HG03159 (cell line): ENCODE measurements around the gene NSL1.
"Not testable (repeated sequence)": the region's sequence is repeated elsewhere in the genome, so short reads cannot be mapped to it uniquely, and the experiment has no call there.

Source experiments
- ATAC-seq: cut with Tn5 transposase; IDR thresholded peaks from one replicate; pipeline ENCODE4 v1.9.1; 2021; ENCODE audit warnings: mild to moderate bottlenecking, moderate library complexity; ENCODE audit not compliant: unreplicated experiment

Gene NSL1

DNA sequence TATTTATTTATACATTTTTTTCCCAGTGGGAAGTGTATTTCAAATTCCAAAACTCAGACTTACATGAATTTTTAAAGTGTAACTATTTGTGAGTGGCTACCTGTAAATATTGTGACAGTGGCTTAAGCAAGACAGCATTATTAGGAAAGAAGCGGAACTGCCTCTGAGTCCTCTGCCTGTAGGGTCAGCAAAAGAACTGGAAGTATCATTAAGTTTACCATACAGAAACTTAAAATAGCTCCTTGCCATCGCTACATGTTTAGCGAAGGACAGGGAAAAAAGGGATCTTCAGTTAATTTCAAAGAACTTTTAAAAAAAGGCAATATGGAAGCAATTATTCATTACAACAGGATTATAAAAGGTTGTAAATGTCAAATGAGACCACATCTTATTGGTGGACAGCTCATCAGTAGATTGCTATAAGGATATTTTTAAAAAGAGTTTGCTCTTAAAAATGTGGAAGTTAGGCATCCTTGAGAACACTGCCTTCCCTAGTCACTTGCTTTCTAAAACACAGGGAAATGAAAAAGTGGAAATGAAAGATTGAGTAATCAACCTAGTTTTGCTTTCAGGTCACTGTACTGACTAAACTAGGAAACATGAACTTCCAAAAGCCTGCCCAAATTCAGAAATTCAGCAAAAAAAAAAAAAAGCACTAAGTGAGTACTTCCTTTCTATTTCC is 39.2 kb downstream of the NSL1 start:
- ATAC-seq, result peak; percentile 37

DNA sequence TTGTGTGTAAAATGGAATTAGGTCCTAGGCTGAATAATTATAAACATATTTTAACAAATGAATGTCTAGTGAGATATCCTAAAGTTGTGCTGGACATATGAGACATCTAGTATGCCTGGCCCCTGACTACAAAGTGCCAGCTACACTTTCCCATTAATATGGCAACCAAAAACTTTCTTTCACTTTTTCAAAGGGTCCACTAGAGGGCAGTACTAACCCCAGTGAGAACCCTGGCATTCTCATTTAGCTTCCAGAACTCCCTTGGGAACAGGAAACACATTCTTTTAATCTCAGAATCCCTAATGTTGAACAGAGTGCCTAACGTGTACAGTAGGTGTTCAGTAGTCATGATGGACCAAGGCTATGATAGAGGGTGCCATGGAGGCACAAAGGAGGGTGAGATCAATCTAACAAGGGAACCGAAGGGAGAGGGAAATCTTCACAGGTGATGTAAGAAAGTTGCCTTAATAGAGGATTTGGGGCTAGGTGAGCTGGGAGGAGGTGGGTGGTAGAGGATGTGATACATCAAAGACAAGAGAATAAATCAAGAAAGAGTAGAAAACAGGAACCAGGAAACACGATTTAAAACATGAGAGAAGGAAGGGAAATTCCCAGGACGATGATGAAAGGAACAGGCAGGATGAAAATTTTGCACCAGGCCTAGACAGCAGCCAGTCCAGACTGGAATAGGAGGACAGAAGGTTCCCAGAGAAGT is 41.6 kb downstream of the NSL1 start:
- ATAC-seq, result no peak

DNA sequence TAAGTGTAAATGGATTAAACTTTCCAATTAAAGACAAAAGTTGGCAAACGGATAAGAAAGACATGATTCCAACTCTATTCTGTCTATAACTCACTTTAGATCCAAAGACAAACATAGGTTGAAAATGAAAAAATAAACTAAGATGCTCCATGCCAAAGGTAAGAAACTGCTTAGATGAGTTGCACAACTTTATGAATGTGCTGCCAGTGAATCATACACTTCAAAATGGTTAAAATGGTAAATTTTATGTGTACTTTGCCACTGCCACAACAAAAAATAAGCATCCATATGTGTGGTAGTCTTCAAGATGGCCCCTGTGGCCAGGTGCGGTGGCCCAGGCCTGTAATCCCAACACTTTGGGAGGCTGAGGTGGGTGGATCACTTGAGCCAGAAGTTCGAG is 45.0 kb downstream of the NSL1 start:
- no peak for ATAC-seq

DNA sequence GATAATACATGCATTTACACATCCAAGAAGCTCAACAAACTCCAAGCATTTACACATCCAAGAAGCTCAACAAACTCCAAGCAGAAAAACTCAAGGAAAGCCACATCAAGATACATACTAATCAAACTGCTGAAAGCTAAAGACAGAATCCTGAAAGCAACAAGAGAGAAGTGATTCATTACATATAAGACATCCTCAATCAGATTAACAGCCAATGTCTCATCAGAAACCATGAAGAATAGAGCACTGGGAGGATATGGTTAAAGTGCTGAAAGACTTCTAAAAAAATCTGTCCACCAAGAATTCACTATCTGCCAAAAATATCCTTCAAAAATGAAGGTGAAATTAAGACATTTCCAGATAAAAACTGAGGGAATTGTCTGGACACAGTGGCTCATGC is 46.3 kb downstream of the NSL1 start:
- no peak for ATAC-seq

DNA sequence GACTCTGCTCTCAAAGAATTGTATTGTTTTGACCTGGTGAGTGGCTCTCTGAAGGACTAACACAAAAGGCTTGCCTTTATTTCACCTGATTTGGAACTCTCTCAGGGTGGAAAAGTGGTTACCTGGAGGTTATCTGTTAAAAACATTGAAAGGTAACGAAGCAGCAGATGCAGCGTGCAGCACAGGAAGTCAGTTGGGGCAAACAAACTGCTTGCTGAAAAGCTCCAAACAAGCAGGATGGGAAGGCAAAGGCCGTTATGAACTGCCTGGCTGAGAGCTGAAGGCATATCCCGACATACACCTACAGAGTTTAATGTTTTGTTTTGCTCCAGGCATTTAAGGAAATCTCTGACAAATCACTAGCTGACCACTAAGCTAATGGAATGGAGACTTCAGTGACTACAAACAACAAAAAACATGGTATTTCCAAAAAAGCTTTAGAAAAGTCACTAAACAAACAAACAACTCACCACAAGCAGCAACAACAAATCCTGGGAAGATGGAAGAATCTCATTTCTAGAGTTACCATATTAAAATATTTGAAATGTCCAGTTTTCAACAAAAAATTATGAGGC is 47.6 kb downstream of the NSL1 start:
- ATAC-seq, result no peak

DNA sequence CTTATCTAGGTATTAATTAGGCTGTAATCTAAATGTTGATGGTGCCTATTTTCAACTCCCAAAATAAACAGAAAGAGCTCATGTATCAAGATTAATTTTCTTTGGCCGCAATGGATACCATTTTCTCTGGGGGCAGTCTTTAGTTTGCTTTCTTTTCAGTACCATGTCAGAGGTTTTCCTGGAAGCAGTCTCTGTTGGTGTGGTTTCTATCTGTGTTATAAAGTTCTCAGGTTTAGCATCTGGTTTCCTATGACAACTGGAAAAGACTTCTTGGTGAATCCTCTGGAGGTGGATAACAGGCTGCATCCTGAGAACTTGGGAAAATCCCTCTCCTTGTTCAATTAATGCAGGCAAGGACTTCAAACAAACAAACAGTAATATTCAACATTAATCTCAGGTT is 53.2 kb downstream of the NSL1 start:
- ATAC-seq, result no peak

DNA sequence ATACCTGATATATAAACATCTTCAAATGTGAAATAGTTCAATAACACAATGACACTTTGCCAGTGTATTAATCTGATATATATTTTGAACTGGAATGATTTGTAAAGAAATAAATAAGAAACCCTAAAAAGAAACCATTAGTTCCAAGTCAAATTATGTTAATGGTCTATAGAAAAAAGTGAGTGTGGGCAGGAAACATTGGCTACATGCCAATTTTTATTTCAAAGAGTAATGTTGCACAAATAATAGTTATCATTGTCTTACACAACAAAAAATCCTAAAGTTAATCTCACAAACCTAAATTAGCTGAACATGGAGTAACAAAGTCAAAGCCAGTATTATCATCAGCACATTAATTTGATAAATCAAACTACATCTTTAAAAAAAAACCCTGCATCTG is 54.0 kb downstream of the NSL1 start:
- no peak for ATAC-seq

DNA sequence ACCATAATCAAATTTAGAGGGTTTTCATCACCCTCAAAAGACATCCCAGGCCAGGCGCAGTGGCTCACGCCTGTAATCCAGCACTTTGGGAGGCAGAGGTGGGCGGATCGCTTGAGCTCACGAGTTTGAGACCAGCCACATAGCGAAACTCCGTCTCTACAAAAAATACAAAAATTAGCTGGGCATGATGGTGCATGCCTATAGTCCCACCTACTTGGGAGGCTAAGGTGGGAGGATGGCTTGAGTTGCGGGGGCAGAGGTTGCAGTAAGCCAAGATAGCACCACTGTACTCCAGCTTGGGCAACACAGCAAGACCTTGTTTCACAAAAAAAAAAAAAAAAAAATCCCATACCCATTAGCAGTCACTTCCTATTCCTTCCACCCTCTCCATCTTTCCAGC is 58.5 kb downstream of the NSL1 start:
- ATAC-seq, result no peak

DNA sequence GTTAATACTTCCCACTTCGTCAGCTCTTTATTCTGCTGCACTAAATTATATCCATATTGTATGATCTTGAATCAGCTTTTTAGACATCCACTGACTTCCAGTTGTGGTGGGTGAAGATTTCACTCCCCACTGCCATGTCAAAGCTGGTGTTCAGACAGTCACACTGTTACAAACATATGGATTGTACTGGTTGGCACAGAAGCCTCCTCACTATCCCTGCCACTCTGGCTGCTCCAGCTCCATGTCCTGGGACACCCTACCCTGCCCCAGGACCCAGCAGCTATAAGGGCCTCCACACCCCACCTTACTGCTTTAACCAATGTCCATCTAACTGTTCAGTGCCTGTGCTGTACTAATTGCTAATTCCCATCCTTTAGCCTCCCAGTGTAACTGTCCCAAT is 59.9 kb downstream of the NSL1 start:
- ATAC-seq, result no peak

DNA sequence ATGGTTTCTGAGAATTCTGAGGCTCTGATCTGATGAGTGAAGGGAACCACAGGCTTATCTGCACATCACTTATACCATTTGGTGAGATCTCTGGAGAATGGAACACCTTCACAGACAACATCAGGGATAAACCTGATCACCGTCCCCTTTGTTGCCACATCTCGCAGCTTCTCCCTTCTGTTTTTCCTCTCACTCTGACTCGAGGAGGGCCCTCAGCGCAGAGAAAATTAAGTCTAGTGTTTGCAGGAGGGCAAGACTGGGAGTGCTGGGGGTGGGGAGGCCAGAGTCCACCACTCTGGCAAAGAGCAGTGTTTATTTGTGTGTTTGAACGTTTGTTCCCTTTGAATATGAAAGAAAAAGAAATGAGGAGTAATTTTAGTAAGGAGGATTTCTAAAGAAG is 63.0 kb downstream of the NSL1 start:
- no peak for ATAC-seq

DNA sequence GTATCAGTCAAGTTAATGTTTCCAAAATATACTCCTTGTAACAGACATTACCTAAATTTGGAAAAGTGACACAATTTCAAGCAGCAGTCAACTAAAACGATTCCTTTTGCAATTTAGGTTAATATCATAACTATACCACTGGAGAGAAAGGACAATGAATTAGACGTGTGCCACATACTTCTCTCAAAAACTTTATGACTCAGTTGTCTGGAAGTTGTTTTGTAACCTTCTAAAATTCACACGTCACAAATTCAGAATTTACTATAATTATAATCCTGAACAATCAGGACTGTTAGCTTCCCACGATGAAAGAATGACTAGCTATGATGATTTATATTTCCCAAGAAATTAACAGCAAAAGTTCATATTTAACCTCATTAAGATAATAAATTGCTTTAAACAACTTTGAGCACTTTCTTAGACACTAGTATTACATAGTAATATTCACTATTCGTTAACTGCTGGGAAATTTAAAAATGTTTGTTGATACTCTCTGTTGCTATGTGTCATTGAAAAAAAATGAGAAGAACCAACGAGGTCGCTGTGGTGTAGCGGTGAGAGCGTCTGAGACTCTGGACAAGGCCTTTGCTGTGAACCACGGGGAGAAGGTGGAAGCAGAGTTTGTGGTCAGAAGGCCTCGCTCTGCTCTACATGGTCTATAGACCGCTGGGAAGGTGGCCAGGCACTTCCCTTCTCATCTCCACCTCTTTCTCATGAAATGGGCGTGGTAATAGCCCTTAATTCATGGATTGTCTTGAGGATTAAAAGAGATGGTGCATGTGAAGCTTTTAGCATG is 64.0 kb downstream of the NSL1 start:
- no peak for ATAC-seq

DNA sequence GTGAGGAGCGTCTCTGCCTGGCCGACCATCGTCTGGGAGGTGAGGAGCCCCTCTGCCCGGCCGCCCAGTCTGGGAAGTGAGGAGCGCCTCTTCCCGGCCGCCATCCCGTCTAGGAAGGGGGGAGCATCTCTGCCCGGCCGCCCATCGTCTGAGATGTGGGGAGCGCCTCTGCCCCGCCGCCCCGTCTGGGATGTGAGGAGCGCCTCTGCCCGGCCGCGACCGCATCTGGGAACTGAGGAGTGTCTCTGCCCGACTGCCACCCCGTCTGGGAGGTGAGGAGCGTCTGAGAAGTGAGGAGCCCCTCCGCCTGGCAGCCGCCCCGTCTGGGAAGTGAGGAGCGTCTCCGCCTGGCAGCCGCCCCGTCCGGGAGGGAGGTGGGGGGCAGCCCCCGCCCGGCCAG is 66.9 kb downstream of the NSL1 start:
- not testable (repeated sequence) for ATAC-seq

DNA sequence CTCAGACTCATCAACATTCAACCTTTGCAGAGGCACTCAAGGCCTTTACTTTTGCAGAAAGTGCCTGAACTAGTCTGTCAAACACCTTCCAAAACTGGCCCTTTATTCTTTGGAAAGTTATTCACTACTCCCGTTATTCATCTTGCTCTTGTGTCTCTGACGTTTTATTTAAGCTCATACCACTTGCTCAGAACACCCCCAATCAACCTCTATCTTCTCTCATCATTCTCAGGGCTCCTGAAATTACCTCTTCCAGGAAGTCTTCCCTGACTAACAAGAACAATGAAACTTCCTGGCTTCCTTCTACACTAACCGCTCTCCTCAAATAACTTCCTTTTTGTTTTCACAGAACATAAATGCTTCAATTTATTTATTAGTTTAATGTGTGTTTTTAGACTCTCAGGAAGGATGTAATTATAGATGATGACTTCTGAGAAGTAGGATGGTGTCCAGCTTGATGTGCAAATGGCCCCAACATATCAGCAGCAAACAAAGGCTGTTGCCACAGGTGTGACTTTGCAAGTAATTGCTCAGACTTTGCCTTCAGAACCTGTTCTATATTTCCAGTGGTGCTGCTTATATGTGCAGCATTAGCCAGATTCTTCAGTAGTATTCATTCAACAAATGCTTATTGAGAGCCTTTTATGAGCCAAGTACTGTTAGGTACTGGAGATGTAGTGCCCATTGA is 69.2 kb downstream of the NSL1 start:
- no peak for ATAC-seq

DNA sequence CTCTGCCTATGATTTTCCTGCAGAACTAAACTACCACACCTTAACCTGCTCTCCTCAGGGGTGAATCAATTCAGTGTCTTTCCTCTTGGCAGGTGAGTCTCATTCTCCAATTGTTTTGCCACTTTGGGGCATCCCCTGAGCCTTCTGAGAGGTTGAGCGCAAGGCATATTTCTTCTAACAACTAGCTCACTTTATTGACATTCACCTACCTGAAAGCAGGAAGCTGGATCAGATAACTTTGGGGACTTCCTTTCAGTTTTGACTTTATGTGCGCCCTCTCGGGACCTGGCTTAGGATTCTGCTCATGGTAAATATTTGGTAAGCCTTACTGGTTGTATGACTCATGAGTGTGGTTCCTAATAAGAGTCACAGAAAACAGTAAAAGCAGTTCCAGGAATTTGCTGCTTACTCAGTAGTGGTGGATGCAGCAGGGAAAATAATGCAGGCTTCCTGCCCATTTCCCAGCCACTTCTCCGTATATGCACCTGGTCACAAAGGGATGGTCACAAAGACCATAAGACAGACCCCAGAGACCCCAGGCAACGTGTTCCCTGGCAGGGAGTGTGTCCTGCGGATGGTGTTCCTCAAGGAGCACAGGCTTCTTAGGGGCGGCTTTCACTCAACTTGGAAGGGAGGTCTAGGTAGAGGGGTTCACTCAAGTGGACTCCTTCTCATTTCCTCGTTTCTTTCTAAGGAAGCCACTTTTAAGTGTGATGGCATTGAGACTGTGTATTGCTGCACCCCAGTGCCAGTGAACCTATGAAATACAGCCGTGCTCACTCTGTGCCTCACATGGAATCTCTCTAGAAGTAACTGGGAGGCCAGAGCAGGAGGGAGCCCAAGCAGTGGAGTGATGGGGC is 70.0 kb downstream of the NSL1 start:
- no peak for ATAC-seq

DNA sequence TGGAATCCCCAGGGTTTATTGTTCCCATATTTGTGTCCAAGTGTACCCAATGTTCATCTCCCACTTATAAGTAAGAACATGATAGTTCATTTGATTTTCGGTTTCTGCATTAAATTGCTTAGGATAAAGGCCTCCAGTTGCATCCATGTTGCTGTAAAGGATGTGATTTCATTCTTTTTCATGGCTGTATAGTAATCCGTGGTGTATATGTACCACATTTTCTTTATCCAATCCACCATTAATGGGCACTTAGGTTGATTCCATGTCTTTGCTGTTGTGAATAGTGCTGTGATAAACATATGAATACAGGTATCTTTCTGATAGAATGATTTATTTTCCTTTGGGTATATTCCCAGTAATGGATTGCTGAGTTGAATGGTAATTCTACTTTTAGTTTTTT is 71.9 kb downstream of the NSL1 start:
- ATAC-seq, result no peak

DNA sequence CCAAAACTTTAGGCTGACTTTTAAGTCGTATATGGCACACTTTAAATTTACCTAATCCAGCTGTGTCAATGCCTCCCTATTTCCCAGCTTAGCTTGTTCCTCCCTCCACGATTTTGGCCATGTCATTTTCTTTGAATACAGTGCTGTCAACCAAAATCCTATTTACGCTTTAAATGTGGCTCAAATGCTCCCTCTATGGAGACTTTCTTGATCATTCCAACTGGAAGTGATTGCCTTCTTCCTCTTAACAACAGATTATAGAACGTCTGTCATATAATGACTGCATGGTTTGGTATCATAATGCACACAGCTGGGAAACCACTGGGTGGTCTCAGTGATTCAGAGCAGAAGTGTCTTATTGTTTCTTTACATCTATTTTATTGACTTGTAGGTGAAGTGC is 73.1 kb downstream of the NSL1 start:
- ATAC-seq, result no peak

DNA sequence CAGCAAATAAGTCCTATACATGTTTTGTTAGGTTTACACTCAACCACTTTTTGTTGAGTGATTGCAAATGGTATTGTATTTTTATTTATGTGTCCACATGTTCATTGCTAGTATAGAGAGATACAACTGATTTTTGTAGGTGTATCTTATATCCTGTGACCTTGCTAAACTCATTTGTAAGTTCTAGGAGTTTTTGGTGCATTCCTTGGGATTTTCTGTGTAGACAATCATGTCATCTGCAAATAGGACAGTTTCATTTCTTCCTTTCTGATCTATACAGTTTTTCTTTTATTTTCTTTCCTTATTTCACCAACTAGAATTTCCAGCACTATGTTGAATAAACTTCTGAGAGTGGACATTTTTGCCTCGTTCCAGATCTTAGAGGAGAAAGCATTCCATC is 75.4 kb downstream of the NSL1 start:
- ATAC-seq, result no peak

DNA sequence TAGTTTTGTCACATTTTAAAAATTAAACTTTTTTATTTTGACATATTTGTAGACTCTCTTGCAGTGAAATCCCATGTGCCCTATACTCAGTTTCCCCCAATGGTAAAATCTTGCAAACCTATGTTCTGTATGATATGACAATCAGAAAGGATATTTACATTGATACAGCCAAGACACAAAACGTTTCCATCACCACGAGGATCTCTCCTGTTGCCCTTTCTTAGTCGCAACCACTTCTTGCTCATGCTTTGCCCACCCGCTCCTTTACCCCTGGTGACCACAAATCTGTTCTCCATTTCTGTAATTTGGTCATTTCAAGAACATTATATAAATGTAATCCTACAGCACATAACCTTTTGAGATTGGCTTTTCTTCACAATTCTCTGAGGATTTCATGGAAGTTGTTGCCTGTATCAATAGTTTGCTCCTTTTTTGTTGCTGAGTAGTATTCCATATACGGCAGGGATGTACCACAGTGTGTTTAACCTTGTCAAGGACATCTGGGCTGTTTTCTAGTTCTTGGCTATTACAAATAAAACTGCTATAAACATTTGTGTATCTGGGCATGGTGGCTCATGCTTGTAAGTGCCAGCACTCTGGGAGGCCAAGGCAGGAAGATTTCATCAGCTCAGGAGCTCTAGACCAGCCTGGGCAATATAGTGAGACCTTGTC is 78.0 kb downstream of the NSL1 start:
- ATAC-seq, result no peak

DNA sequence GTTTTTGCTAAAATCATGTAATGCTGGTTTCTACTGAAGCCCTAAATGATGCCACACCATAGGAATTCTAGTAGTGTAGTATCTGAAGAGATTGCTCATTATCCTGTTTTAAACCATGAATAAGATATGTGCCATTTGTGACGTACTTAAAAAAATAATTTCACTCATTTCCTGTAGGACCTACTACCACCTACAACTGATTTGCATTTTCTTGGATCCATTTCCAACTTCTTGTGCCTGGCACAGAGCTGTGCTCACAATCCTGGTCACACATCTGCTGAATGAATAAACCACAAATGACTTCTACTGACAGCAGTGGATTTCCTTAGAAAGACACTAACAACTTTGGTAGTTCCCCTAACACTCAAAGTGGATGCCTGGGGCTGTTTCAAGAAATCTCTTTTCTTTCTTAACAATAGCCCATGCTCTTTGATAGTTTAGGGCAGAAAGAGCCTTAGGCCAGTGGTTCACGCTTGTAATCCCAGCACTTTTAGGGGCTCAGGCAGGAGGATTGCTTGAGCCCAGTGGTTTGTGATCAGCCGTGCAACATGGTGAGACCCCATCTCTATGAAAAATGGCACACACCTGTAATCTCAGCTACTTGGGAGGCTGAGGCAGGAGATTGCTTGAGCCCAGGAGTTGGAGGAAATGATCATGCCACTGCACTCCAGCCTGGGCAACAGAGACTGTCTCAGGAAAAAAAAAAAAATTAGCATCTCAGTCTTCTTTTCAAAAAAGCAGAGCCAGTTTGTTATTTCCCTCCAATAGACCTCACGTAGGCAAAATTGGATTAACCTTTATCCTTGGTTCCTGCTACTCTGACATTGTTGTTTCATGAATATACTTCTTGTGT is 78.9 kb downstream of the NSL1 start:
- ATAC-seq, result no peak
